Daoy (cell line): ENCODE results near the gene KRTAP10-11. TPM values are rescaled to one million over a fixed set of nuclear protein-coding genes. Genes with fewer than 3 reads are reported as not detected.
"Not testable (repeated sequence)": the region's sequence is repeated elsewhere in the genome, so short reads cannot be mapped to it uniquely, and the experiment has no call there.

ENCODE experiments used
- DNase-seq: peaks from one replicate; pipeline ENCODE4 v3.0.0-alpha.2; 2015; ENCODE audit warnings: low read depth
- total RNA-seq: library from RNA; depleted of rRNA; stranded (reverse); fragments of >200 nt; shearing (Covaris generic); gene quantifications from 2 replicates; pipeline ENCODE4 v1.2.3, GENCODE V29; 2014; rRNA removed

KRTAP10-11 gene, protein sequence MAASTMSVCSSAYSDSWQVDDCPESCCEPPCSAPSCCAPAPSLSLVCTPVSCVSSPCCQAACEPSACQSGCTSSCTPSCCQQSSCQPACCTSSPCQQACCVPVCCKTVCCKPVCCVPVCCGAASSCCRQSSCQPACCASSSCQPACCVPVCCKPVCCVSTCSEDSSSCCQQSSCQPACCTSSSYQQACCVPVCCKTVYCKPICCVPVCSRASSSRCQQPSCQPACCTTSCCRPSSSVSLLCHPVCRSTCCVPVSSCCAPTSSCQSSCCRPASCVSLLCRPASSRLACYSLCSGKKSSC
- total RNA-seq, result not detected in 2 replicates

DNA sequence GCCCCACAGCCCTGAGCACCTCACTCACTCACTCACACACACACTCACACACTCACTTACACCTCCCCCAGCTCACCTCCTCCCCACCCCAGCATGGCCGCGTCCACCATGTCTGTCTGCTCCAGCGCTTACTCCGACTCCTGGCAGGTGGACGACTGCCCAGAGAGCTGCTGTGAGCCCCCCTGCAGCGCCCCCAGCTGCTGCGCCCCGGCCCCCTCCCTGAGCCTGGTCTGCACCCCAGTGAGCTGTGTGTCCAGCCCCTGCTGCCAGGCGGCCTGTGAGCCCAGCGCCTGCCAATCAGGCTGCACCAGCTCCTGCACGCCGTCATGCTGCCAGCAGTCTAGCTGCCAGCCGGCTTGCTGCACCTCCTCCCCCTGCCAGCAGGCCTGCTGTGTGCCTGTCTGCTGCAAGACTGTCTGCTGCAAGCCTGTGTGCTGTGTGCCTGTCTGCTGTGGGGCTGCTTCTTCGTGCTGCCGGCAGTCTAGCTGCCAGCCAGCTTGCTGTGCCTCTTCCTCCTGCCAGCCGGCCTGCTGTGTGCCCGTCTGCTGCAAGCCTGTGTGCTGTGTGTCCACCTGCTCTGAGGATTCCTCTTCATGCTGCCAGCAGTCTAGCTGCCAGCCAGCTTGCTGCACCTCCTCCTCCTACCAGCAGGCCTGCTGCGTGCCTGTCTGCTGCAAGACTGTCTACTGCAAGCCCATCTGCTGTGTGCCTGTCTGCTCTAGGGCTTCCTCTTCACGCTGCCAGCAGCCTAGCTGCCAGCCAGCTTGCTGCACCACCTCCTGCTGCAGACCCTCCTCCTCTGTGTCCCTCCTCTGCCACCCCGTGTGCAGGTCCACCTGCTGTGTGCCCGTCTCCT is at the start of gene KRTAP10-11:
Gene KRTAP10-11 (plus strand): TSS at position 49 of the 856 bp plus-strand sequence. CDS start 45 bp downstream, at position 94.
- not testable (repeated sequence) for DNase-seq

GRCh38 chr21:44598061-44598460 is 48.2 kb upstream of the KRTAP10-11 start:
- no peak for DNase-seq

DNA sequence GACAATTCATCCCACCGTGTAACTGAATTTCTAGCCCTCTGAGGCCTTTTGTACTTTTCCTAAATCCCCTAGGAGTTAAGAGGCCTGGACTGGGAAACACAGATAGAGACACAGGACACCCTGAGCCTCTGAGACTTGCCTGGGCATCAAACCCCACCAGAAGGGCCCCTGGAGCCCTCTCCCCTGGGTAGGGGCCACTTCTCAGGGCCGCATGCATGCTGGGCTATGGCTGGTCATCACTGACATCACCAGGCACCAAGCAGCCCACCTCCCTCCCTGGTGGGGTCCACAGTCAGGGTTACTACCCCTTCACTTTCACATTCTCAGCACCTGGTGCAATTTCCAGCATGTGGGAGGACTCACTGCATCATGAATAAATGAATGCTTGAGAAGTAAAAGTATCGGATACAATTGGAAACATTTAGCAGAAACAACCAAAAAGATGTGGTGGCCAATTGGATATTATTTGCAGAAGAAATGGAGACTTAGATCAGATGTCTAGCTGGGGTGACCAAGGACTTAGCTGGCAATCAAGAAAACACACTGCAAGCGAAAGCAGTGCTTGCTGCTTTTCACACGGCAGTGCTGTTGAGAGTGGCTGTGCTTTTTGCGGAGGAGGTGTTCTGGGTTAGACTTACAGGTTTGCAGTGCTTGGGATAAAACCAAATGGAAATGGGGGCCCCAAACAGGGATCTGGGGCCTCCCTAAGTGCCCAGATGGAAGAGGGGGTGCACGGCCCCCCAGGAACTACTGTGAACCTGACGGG is 46.8 kb upstream of the KRTAP10-11 start:
- DNase-seq, result no peak

DNA sequence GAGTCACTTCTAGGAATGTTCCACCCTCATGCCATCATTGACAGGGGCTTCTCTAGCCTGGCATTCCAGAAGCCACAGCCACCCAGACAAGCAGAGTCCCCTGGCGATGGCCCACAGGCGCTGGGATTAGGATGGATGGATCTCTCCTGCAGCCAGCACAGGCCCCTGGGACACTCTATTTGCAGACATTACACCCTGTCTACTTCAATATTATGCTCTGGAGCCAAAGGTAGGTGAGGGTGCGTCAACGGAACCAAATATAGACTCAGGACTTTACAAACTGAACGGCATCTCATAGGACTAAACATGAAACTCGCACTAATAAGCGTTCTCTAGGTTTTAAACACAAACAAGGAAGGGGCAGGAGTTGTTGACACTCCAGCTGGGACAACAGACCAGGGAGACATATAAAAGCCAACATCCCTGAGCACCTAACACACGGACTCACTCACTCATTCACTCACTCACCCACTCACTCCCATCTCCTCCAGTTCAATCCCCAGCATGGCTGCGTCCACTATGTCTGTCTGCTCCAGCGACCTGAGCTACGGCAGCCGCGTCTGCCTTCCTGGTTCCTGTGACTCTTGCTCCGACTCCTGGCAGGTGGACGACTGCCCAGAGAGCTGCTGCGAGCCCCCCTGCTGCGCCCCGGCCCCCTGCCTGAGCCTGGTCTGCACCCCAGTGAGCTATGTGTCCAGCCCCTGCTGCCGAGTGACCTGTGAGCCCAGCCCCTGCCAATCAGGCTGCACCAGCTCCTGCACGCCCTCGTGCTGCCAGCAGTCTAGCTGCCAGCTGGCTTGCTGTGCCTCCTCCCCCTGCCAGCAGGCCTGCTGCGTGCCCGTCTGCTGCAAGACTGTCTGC is 45.9 kb upstream of the KRTAP10-11 start, which contains the start of gene KRTAP10-7:
Gene KRTAP10-7 (plus strand): TSS at position 480 of the 861 bp plus-strand sequence. CDS start 25 bp downstream, at position 505.
- DNase-seq, result not testable (repeated sequence)

DNA sequence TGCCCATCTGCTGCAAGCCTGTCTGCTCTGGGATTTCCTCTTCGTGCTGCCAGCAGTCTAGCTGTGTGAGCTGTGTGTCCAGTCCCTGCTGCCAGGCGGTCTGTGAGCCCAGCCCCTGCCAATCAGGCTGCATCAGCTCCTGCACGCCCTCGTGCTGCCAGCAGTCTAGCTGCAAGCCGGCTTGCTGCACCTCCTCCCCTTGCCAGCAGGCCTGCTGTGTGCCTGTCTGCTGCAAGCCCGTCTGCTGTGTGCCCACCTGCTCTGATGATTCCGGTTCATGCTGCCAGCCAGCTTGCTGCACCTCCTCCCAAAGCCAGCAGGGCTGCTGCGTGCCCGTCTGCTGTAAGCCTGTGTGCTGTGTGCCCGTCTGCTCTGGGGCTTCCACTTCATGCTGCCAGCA is 45.1 kb upstream of the KRTAP10-11 start:
- DNase-seq, result peak; percentile 51

- DNase-seq, result no peak
Measured at GRCh38 chr21:44601596-44602462, 44.4 kb upstream of the KRTAP10-11 start.

- DNase-seq, result no peak
Measured at GRCh38 chr21:44602463-44602850, 43.8 kb upstream of the KRTAP10-11 start.

DNA sequence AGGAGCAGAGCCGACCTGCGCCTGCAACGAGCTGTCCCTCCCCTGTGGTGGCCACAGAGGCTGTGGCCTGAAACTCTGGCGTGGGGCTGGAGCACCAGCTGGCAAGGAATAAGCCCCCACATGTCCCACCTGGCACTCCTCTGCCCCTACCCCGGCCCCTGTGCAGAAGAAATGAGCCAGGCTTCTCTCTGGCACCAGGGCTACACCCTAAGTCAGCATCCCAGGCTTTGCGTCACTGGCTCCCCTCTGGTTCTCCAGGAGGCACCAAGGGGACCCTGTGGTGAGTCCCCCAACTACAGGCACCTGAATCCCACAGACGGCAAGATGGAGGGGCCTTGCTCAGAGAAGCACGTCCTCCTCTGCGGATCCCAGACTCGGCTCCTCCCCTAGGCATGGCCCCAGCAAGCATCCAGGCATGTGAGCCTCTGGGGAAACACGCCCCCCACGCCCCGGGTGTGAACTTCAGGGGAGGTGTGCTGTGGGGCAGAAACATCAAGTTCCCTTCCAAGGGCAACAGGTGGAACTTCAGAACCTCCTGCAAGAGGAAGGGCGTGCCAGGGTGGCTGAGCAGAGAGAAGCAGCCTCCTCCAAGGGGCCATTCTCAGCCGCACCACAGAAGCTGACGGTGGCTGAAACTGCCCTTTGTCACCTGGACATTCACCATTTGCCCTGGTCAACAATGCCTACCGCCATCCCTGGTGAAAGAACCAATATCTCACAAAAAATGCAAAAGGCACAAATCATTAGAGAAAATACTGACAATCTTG is 42.9 kb upstream of the KRTAP10-11 start:
- no peak for DNase-seq

DNA sequence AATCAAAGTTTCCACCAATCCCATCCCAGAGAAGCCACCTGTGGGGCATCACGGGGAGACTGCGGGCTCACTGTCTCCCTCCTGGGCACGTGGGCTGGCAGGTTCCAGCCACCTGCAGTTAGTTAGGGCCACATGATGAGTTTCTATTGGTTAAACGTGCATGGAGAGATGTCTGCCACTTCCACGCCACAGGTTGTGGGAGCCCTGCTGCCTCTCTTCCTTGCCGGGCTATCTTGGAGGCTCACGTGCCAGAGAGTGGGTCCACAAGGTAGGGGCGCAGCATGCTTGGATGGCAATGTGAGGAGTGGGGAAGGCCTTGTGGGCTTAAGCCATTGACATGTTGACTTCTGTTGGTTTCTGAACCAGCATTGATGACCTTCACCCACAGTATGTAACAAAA is 42.3 kb upstream of the KRTAP10-11 start:
- no peak for DNase-seq

- DNase-seq, result no peak
Measured at GRCh38 chr21:44606495-44606894, 39.7 kb upstream of the KRTAP10-11 start.

- no peak for DNase-seq
Measured at GRCh38 chr21:44609193-44609592, 37.0 kb upstream of the KRTAP10-11 start.

GRCh38 chr21:44610157-44610843 is 35.9 kb upstream of the KRTAP10-11 start:
- DNase-seq, result not testable (repeated sequence)

DNA sequence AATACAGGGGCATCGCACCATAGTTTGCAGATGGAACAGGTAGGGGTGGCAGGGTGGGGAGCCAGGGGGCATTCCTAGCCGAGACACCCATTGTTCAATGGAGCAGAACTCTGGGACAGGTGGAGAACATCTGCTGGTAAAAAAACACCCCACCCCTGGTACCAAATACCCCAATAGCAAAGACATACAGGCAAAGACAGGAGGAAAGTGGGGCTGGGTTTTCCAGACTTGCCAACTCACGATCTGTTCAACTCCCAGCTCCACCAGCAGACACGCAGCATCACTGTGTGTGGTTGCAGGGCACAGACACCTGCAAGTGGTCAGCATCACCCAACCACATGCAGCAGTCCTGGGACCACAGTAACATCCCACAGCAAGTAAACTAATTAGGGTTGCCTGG is 34.7 kb upstream of the KRTAP10-11 start:
- no peak for DNase-seq

DNA sequence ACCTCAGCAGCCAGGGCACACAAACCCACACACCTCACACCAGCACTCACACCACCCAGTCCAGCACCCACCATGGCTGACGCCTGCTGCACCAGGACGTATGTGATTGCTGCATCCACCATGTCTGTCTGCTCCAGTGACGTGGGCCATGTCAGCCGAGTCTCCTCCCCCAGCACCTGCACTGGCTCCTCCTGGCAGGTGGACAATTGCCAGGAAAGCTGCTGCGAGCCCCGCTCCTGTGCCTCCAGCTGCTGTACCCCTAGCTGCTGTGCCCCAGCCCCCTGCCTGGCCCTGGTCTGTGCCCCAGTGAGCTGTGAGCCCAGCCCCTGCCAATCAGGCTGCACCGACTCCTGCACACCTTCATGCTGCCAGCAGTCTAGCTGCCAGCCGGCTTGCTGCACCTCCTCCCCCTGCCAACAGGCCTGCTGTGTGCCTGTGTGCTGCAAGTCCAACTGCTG is 34.2 kb upstream of the KRTAP10-11 start, which contains the start of gene KRTAP10-8:
Gene KRTAP10-8 (plus strand): TSS at position 51 of the 458 bp plus-strand sequence. CDS start 22 bp downstream, at position 73.
- no peak for DNase-seq

DNA sequence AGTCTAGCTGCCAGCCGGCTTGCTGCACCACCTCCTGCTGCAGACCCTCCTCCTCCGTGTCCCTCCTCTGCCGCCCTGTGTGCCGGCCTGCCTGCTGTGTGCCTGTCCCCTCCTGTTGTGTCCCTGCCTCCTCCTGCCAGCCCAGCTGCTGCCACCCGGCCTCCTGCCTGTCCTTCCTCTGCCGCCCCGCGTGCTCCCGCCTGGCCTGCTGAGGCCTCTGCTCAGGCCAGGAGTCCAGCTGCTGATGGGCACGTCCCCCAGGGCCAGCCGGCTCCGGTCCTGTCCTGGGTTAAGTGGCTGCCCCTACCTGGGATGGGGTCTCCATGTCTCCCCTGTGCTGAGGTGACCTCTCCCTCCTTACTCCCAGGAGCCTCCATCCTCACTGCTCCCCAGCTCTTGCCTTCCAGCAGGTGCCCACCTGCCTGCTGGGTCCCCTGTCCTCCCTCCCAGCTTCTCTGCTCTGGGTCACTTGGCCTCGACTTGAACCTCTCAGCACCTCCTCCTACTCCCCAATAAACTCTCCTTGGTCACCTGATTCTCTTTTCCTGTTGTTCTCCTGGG is 33.5 kb upstream of the KRTAP10-11 start:
- DNase-seq, result no peak

DNA sequence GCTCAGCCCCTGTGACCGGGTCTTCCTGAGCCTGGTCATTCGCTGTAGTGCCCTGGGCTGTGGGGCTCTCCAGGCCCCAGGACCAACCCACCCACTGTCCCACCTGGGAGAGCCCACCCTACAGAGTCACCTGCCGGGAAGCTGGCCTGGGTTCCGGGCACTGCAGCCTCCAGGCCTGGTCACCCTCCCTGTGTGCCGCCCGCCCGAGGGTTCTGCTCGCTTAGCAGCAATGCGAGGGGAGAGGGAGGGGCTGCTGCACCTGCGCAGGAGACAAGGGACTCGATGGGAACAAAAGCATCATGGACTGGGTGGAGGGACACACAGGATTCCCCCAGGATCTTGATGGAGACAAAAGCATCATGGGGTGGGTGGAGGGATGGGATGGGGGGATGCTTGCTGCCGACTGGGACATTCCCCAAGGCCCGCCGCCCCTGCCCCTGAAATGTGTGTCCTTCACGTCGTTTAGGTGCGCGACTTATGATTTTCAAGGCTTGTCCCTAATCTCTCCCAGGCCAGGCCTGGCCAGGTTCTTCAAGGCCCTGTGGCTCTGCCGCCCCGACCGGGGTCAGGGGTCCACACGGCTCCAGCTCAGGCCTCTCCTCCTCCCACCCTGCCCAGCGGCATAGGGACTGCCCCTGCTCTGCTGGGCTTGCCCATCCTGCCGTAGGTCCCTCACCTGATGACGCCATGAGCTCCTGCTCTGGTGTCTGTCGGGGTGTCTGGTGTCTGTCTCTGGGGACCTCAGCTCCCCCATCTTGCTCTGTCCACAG is 32.6 kb upstream of the KRTAP10-11 start:
- DNase-seq, result no peak

GRCh38 chr21:44614161-44614631 is 32.0 kb upstream of the KRTAP10-11 start:
- no peak for DNase-seq
